Testis (tissue), 2 donors: ENCODE results near the gene MACROD2.

Experiments used
- POLR2A ChIP-seq: fragments of 450-650 bp; IDR thresholded peaks from one replicate; pipeline ENCODE4 v1.6.1; 2017; ENCODE audit warnings: antibody characterized with exemption, mild to moderate bottlenecking, moderate library complexity
- TF ChIP-seq, protein P1 (sequence below), 3 experiments: fragments of 450-650 bp in 2 of 3; fragments of 200-600 bp in 1 of 3; sonication (generic) in 1 of 3; IDR thresholded peaks; one replicate each; pipeline ENCODE4 v1.5.1; 2016 to 2019; ENCODE audit warnings: antibody characterized with exemption in 3 of 3, mild to moderate bottlenecking in 2 of 3, moderate library complexity in 1 of 3

DNA sequence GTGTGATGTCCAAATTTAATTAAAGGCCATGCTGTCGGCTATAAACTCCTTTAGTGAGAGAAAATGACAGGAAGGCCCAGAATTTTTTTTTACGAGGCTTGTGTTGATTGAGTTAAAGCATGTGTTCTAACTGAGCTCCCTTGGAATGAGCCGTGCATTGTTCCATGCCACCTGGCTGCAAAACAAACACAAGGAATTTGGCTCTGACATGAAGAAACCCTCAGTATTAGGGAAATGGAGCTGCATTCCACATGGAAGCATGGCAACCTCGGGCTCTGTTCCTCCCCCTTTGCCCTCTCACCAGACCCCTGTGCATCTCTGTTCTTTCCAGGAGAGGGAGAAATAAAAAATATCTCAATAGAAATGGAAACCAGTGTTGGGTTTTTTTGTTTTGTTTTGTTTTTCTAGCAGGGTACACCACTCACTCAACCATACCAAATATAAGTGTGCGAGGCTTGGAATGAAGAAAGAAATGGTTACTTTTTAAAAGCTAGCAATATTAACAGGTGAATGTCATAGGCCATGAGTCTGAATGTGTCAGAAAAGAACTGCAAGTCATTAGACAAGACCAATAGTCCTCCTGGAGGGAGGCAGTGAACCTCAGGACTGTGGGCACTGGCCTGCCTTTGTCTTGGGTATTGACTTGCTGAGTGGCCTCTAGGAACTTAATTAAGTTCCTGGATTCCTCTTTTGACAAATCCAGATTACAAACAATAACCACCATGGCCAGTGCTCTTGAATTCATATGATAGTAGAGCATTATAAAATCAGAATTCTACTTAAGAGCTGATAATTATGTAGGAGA lies 1642.8 kb downstream of the MACROD2 start:
- TF ChIP-seq, protein P1, sequence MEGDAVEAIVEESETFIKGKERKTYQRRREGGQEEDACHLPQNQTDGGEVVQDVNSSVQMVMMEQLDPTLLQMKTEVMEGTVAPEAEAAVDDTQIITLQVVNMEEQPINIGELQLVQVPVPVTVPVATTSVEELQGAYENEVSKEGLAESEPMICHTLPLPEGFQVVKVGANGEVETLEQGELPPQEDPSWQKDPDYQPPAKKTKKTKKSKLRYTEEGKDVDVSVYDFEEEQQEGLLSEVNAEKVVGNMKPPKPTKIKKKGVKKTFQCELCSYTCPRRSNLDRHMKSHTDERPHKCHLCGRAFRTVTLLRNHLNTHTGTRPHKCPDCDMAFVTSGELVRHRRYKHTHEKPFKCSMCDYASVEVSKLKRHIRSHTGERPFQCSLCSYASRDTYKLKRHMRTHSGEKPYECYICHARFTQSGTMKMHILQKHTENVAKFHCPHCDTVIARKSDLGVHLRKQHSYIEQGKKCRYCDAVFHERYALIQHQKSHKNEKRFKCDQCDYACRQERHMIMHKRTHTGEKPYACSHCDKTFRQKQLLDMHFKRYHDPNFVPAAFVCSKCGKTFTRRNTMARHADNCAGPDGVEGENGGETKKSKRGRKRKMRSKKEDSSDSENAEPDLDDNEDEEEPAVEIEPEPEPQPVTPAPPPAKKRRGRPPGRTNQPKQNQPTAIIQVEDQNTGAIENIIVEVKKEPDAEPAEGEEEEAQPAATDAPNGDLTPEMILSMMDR (IDR thresholded peaks at IDR 0.05), result no peak
- no peak for TF ChIP-seq POLR2A
